Hepatic stellate cell (primary cell): ENCODE data around the gene ADGRD1.

Source experiments
- DNase-seq: peaks from one replicate; pipeline ENCODE4 v3.0.0; 2011; ENCODE audit warnings: low spot score

Gene ADGRD1

GRCh38 chr12:131164096-131164872 lies 210.6 kb downstream of the ADGRD1 start:
- no peak for DNase-seq

GRCh38 chr12:131166717-131167116 lies 213.0 kb downstream of the ADGRD1 start:
- DNase-seq: no peak

GRCh38 chr12:131167334-131167733 lies 213.6 kb downstream of the ADGRD1 start:
- DNase-seq: no peak

- DNase-seq: no peak
These were observed 217.3 kb downstream of the ADGRD1 start for GRCh38 chr12:131171029-131171428.

DNA sequence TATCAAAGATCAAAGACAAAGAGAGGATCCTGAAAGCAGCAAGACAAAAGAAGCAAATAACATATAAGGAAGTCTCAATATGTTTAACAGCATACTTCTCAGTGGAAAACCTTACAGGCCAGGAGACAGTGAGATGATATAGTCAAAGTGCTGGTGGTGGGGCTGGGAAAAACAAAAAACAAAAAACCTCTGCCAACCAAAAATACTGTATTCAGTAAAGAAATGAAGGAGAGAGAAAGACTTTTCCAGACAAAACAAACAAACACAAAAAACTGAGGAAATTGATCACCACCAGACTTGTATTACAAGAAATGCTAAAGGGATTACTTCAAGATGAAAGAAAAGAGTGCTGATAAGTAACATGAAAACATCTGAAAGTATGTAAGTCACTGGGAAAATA lies 221.2 kb downstream of the ADGRD1 start:
- DNase-seq: no peak

DNA sequence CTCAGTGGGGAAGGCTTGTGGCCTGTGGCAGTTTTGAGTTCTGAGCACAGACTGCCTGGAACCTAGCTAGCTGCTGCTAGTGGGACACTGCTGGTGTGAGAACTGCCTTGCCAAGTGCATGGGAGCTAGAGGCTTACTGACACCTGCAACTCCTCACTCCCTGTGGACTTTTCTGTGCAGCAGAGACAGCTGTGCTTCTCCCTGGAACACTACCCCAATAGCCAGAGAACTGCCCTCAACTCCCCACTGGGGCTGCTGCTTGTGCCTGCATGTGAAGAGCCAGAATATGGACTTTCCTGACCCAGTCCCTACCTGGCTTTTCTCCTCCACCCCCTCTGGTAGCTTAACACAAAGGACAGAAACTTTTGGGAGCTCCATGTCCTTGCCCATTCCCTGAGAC lies 222.6 kb downstream of the ADGRD1 start:
- DNase-seq: no peak

DNA sequence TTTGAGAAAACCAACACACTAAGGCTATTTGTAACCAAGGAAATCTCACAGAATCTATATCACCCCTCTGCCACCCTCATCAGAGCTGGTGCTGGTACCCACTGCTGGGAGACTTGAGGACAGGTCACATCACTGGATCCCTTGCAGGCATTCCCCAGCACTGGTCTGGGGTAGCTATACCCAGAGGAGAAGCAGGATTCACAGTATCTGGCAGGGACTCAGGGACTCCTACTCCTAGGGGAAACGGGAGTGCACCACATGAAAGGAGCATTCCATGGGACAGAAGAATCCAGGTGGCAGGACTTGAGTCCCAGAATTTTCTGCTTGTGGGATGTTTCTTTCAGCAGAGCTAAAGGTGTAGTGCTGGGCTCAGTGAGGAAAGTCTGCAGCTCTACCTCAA lies 223.2 kb downstream of the ADGRD1 start:
- DNase-seq: no peak

- DNase-seq: no peak
These were observed 223.9 kb downstream of the ADGRD1 start for GRCh38 chr12:131177599-131177998.

DNA sequence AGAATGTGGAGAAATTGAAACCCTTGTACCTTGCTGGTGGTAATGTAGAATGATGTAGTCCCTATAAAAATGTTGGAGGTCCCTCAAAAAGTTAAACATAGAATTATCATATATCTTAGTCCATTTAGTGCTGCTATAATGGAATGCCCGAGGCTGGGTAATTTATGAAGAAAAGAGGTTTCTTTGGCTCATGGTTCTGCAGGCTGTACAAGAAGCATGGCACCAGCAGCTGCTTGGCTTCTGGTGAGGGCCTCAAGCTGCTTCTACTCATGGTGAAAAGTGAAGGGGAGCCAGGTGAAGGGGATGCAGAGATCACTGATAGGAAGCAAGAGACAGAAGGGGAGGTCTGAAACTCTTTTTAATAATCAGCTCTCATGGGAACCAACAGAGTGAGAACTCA lies 233.9 kb downstream of the ADGRD1 start:
- DNase-seq: no peak

- DNase-seq: no peak
These were observed 234.7 kb downstream of the ADGRD1 start for GRCh38 chr12:131188131-131189050.

GRCh38 chr12:131189781-131190180 lies 236.1 kb downstream of the ADGRD1 start:
- DNase-seq: no peak

DNA sequence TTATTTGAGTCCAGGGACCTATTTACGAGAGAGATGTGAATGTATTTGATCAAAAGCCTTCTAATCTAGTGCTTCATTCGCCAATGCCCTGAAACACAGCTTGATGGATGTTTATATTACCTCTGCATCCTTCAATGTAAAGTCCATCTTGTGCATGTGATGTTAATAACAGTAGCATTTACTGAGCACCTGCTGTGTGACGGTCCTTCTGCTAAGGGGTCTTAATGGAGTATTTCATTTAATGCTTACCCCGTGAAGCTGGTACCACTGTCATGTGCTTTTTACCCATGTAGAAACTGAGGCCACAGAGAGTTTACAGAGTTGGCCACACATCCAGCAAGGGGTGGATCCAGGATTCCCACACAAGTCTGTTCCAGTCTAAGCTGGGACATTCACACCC lies 237.3 kb downstream of the ADGRD1 start:
- DNase-seq: no peak
